ENCODE data around the gene SLC27A6.
"Not testable (repeated sequence)": the region's sequence is repeated elsewhere in the genome, so short reads cannot be mapped to it uniquely, and the experiment has no call there.

The SLC27A6 gene

GRCh38 chr5:129036257-129036656, 71.0 kb downstream of the SLC27A6 start:
- H3K27ac ChIP-seq (ENCODE audit: low read depth, low read length); H2AK5ac ChIP-seq (ENCODE audit: low read length); H3K4me3 ChIP-seq (ENCODE audit: low read depth, low read length); H3K4me2 ChIP-seq (ENCODE audit: low read length); H3K4me1 ChIP-seq (ENCODE audit: control insufficient read depth in 1 of 2, insufficient read depth in 2 of 2, low read length in 2 of 2); H3K4ac ChIP-seq (ENCODE audit: low read depth, low read length); H3K36me3 ChIP-seq (ENCODE audit: control insufficient read depth in 1 of 2, insufficient read depth in 2 of 2, low read length in 2 of 2); H3K9ac ChIP-seq (ENCODE audit: low read length); H3K9me3 ChIP-seq (ENCODE audit: insufficient read depth, low read depth, low read length); H3K27me3 ChIP-seq (ENCODE audit: insufficient read depth, low read length); H2BK12ac ChIP-seq (ENCODE audit: low read length); H2BK120ac ChIP-seq (ENCODE audit: insufficient read depth, low read length, poor library complexity); H4K12ac ChIP-seq (ENCODE audit: low read depth, low read length); H2AFZ ChIP-seq (ENCODE audit: insufficient read depth, low read length, poor library complexity); H4K8ac ChIP-seq (ENCODE audit: low read depth, low read length); H3K79me1 ChIP-seq (ENCODE audit: low read length); H2BK5ac ChIP-seq (ENCODE audit: low read depth, low read length, poor library complexity); H3K79me2 ChIP-seq (ENCODE audit: control insufficient read depth, insufficient read depth, low read length, poor library complexity); H3K18ac ChIP-seq (ENCODE audit: low read length); H3K23ac ChIP-seq (ENCODE audit: low read length); H4K91ac ChIP-seq (ENCODE audit: low read depth, low read length); DNase-seq; H3K14ac ChIP-seq (ENCODE audit: low read length): not testable (repeated sequence)
- WGBS (ENCODE audit: extremely low coverage, insufficient coverage, insufficient read length) = no CpG with 5 or more reads among the region's 3 CpGs

GRCh38 chr5:129041196-129041881, 76.1 kb downstream of the SLC27A6 start:
- Histone ChIP-seq H3K18ac (ENCODE audit: low read length) (no peak overlapping the region), H3K4me2 (ENCODE audit: low read length) (no peak overlapping the region), H3K4me3 (ENCODE audit: low read depth, low read length) (no peak overlapping the region), H2AFZ (ENCODE audit: insufficient read depth, low read length, poor library complexity) (no peak overlapping the region), H2BK12ac (ENCODE audit: low read length) (no peak overlapping the region), H3K36me3 (ENCODE audit: control insufficient read depth in 1 of 2, insufficient read depth in 2 of 2, low read length in 2 of 2) (no peaks in the 10 kb centered on the region), H3K27me3 (ENCODE audit: insufficient read depth, low read length) (no peaks in the 10 kb centered on the region), H3K27ac (ENCODE audit: low read depth, low read length) (no peak overlapping the region), H2AK5ac (ENCODE audit: low read length) (no peak overlapping the region), H2BK5ac (ENCODE audit: low read depth, low read length, poor library complexity) (no peak overlapping the region), H3K9me3 (ENCODE audit: insufficient read depth, low read depth, low read length) (no peaks in the 10 kb centered on the region), H2BK120ac (ENCODE audit: insufficient read depth, low read length, poor library complexity) (no peak overlapping the region), H4K12ac (ENCODE audit: low read depth, low read length) (no peak overlapping the region), H3K4ac (ENCODE audit: low read depth, low read length) (no peak overlapping the region), H3K79me2 (ENCODE audit: control insufficient read depth, insufficient read depth, low read length, poor library complexity) (no peaks in the 10 kb centered on the region), H4K91ac (ENCODE audit: low read depth, low read length) (no peak overlapping the region), H3K14ac (ENCODE audit: low read length) (no peak overlapping the region), H4K8ac (ENCODE audit: low read depth, low read length) (no peak overlapping the region), H3K4me1 (ENCODE audit: control insufficient read depth in 1 of 2, insufficient read depth in 2 of 2, low read length in 2 of 2) (no peaks in the 10 kb centered on the region), H3K79me1 (ENCODE audit: low read length) (no peaks in the 10 kb centered on the region), H3K23ac (ENCODE audit: low read length) (no peak overlapping the region), H3K9ac (ENCODE audit: low read length) (no peak overlapping the region)
- WGBS (ENCODE audit: extremely low coverage, insufficient coverage, insufficient read length) = no CpG with 5 or more reads among the region's 4 CpGs
- no peak for DNase-seq

- Histone ChIP-seq H3K4me1 (ENCODE audit: control insufficient read depth in 1 of 2, insufficient read depth in 2 of 2, low read length in 2 of 2) (no peaks in the 10 kb centered on the region), H2BK12ac (ENCODE audit: low read length) (no peak overlapping the region), H3K14ac (ENCODE audit: low read length) (no peak overlapping the region), H3K27ac (ENCODE audit: low read depth, low read length) (no peak overlapping the region), H2AK5ac (ENCODE audit: low read length) (no peak overlapping the region), H3K9ac (ENCODE audit: low read length) (no peak overlapping the region), H3K4me3 (ENCODE audit: low read depth, low read length) (no peak overlapping the region), H2BK120ac (ENCODE audit: insufficient read depth, low read length, poor library complexity) (no peak overlapping the region), H2BK5ac (ENCODE audit: low read depth, low read length, poor library complexity) (no peak overlapping the region), H3K4ac (ENCODE audit: low read depth, low read length) (no peak overlapping the region), H3K4me2 (ENCODE audit: low read length) (no peak overlapping the region), H4K91ac (ENCODE audit: low read depth, low read length) (no peak overlapping the region), H3K23ac (ENCODE audit: low read length) (no peak overlapping the region), H2AFZ (ENCODE audit: insufficient read depth, low read length, poor library complexity) (no peak overlapping the region), H3K9me3 (ENCODE audit: insufficient read depth, low read depth, low read length) (no peaks in the 10 kb centered on the region), H3K79me2 (ENCODE audit: control insufficient read depth, insufficient read depth, low read length, poor library complexity) (no peaks in the 10 kb centered on the region), H3K27me3 (ENCODE audit: insufficient read depth, low read length) (no peaks in the 10 kb centered on the region), H4K12ac (ENCODE audit: low read depth, low read length) (no peak overlapping the region), H4K8ac (ENCODE audit: low read depth, low read length) (no peak overlapping the region), H3K18ac (ENCODE audit: low read length) (no peak overlapping the region), H3K36me3 (ENCODE audit: control insufficient read depth in 1 of 2, insufficient read depth in 2 of 2, low read length in 2 of 2) (no peaks in the 10 kb centered on the region), H3K79me1 (ENCODE audit: low read length) (no peaks in the 10 kb centered on the region)
- DNase-seq = no peak
- no CpG with 5 or more reads among the region's 4 CpGs for WGBS (ENCODE audit: extremely low coverage, insufficient coverage, insufficient read length)
Observed at GRCh38 chr5:129042306-129042705, 77.0 kb downstream of the SLC27A6 start.

- H3K9me3 ChIP-seq (ENCODE audit: insufficient read depth, low read depth, low read length) = no peaks in the 10 kb centered on the region
- H3K4me2 ChIP-seq (ENCODE audit: low read length) = no peak overlapping the region
- no peak overlapping the region for H2BK12ac ChIP-seq (ENCODE audit: low read length)
- H3K4me1 ChIP-seq (ENCODE audit: control insufficient read depth in 1 of 2, insufficient read depth in 2 of 2, low read length in 2 of 2) = no peaks in the 10 kb centered on the region
- H3K4me3 ChIP-seq (ENCODE audit: low read depth, low read length) = no peak overlapping the region
- H3K23ac ChIP-seq (ENCODE audit: low read length) = no peak overlapping the region
- no peaks in the 10 kb centered on the region for H3K36me3 ChIP-seq (ENCODE audit: control insufficient read depth in 1 of 2, insufficient read depth in 2 of 2, low read length in 2 of 2)
- no peak overlapping the region for H4K12ac ChIP-seq (ENCODE audit: low read depth, low read length)
- no peak overlapping the region for H3K27ac ChIP-seq (ENCODE audit: low read depth, low read length)
- H3K18ac ChIP-seq (ENCODE audit: low read length) = no peak overlapping the region
- no peak overlapping the region for H3K14ac ChIP-seq (ENCODE audit: low read length)
- H2BK120ac ChIP-seq (ENCODE audit: insufficient read depth, low read length, poor library complexity) = no peak overlapping the region
- no peak for DNase-seq
- H4K8ac ChIP-seq (ENCODE audit: low read depth, low read length) = no peak overlapping the region
- no peak overlapping the region for H2AK5ac ChIP-seq (ENCODE audit: low read length)
- no peak overlapping the region for H4K91ac ChIP-seq (ENCODE audit: low read depth, low read length)
- H3K27me3 ChIP-seq (ENCODE audit: insufficient read depth, low read length) = no peaks in the 10 kb centered on the region
- no peak overlapping the region for H3K9ac ChIP-seq (ENCODE audit: low read length)
- H3K79me2 ChIP-seq (ENCODE audit: control insufficient read depth, insufficient read depth, low read length, poor library complexity) = no peaks in the 10 kb centered on the region
- no peak overlapping the region for H2AFZ ChIP-seq (ENCODE audit: insufficient read depth, low read length, poor library complexity)
- no CpG with 5 or more reads among the region's 1 CpG for WGBS (ENCODE audit: extremely low coverage, insufficient coverage, insufficient read length)
- no peak overlapping the region for H2BK5ac ChIP-seq (ENCODE audit: low read depth, low read length, poor library complexity)
- no peak overlapping the region for H3K4ac ChIP-seq (ENCODE audit: low read depth, low read length)
- no peaks in the 10 kb centered on the region for H3K79me1 ChIP-seq (ENCODE audit: low read length)
Observed at GRCh38 chr5:129043894-129044293, 78.6 kb downstream of the SLC27A6 start.

All from trophoblast cell (in vitro differentiated cells and primary cell).